Lung microvascular endothelial cell (primary cell): Measurements from ENCODE around the gene GAMT. TPM values are rescaled to one million over a fixed set of nuclear protein-coding genes. Genes with fewer than 3 reads are reported as not detected.

Experiments
- DNase-seq, 2 donors: peaks; one replicate each; pipeline versions ENCODE4 v3.0.0 to v3.0.0-alpha.2; 2010; ENCODE audit warnings: low read depth in 2 of 2
- total RNA-seq: library from RNA; depleted of rRNA; stranded (reverse); fragments of >200 nt; gene quantifications from 2 replicates; pipeline ENCODE4 v1.2.1, GENCODE V29; 2014

GAMT gene
- total RNA-seq, 1 donor from 2014 or later, result 8.3 TPM

DNA sequence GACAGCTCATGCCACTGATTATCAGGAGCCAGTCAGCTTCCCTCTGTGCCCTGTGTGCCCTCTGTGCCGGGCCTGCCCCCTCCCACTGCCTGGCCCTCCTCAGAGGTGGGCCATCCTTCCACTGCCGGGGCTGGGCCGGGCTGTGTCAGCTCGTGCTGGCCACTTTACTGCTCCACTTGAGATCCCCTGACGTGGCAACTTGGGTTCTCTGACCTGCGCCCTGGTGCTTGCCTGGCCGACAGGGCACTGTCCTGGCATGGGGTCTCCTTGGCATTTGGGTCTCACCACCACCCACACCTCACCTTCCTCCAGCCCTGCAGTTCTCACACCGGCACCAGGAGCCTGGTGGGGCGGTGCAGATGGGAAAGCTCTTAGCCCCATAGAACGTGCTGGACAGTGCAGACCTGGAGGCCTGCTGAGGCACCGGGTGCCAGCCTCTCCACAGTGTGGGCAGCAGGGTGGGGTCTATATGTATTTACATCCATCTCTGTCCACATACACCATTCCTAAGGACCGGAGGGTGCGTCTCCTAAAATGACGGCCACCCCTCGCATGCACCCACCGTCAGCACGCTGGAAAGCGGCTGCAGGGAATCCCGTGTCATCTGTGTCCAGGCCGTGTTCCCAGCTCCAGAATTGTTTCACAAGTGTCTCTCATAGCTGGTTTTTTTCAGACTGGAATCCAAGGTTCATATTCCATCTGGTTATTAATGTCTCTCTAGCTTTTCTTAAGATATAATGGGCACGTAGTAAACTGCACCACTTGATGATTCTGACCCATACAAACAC lies 17.8 kb upstream of the GAMT start:
- no peak for DNase-seq

DNA sequence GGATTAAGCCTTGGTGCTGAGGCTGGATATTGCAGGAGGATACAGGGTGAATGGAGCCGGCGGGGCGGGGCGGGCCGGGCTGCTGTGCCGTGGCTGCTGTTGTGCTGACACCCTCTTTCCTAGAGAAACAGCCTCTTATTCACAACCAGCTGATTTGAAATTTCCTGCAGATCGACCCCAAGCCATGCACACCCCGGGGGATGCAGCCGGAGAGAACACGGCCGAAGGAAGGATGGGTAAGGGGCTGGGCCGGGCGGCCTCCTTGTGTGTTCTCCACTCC lies 17.1 kb upstream of the GAMT start:
- DNase-seq, result no peak

DNA sequence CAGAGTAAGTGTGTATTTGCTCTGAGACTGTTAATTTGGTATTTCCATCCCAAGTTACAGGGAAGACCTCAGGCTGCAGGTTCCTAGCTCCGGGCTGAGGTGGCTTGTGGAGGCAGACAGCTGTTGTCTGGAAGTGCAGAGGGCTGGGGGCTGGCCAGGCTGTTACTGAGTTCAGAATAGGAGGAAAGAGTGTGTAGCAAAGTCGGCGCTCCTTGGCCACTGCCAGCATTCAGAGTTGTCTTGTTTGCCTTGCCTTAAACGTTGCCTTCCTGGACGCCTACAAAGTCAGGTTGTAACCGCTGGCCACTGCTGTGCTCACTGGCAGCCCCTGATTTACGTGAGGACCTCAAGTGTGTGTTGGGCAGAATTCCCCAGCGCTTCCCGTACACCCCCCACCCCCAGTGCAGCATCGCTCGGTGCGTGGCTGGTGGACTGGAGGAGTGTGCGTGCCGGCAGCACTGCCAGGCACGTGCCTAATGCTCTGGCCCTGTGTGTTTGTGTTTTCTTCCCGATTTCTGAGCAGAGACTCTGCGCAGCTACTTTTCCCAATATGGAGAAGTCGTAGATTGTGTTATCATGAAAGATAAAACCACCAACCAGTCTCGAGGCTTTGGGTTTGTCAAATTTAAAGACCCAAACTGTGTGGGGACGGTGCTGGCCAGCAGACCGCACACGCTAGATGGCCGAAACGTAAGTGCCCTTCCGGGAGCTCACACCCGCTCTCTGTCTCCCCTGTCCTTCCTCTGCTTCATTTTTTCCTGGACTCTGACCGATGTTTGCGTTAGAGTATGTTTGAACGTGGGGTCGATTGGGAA lies 16.5 kb upstream of the GAMT start:
- DNase-seq, result no peak

DNA sequence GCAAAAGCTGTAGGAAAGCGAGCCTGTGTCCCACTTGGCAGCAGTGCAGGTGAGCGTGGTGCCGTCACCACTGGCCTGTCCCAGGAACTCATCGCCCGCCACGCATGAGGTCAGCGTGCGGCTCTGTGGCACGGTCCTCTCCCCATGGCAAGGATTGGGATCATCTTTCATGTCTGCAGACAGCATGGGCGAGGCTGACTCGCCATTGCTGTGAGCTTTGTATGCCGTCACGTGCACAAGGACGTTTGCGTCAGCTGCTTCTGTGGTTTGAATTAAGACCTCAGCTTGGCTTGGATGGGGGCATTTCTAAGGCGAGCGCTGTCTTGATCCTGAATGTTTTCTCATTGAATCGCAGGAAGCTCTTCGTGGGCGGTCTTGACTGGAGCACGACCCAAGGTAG lies 15.8 kb upstream of the GAMT start:
- no peak for DNase-seq

DNA sequence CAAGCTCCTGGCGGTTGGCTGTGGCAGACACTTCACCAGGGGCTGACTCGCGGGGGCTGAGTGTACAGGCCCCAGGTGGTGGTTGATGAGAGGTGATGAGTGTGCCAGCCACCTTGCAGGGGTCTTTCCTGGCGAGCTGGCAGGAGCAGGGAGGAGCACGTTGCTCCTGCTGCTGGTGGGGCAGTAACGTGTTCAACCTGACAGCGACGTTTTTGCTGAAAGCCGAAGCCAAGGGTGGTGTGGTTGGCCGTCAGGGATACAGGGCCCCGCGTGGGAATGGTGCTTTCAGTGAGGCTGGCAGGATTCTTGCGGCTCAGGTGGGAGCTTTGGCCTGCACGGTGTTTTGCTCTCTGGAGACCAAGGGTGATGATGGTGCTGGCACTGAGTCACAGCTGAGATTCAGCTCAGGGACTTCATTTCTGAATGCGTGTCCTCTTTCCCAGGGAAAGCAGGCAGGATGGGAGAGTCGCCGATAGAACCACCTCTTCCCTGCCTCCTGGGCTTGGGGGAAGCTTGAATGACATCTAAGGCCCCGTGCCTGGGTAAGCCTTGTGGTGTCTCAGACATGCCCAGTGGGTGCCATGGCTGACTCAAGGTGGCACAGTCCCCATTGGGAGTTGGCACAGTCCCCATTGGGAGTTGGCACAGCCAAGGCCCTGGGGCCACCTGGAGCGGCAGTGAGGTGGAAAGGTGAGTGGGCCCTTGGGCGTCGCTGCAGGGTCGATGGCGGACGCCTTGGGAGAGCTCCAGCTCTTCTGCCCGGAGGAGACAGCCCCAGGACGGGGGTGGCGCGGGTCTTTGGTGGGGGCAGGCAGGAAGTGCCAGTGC lies 14.9 kb upstream of the GAMT start:
- peak in 1 of 2 donors; percentile 30 for DNase-seq

DNA sequence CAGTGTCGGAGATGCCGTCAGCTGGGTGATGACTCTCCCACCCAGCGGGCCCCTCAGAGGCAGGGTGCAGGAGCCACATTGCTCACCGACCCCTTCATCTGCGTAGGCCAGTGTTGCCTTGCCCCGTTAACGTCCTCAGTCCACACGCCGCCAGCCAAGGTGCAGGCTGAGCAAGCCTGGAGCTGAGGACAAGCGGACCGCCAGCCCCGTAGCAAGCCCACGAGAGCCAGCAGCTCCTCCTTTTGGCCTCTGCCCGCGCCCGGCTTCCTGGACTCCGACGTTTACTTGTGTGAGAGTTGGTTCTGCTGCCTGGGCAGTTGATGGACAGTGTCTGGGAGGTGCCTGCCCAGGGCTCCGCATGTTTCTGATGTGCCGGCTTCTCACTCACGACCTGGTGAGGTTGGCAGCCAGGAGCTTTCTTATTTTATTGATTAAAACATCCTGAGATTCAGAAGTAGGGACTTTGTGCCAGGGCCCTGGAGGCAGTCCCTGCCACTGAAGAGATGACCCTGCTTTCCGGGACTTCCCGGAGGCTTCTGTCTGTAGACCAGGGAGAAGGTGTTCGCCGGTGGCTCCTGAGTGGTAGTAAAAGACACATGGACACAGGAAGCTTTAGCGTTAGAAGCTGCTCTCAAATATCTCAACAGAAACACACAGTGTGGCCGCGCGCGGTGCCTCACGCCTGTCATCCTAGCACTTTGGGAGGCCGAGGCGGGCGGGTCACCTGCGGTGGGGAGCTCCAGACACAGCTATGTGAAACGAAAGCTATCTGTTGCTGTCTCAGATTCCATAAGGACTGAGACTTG lies 11.9 kb upstream of the GAMT start:
- no peak for DNase-seq

DNA sequence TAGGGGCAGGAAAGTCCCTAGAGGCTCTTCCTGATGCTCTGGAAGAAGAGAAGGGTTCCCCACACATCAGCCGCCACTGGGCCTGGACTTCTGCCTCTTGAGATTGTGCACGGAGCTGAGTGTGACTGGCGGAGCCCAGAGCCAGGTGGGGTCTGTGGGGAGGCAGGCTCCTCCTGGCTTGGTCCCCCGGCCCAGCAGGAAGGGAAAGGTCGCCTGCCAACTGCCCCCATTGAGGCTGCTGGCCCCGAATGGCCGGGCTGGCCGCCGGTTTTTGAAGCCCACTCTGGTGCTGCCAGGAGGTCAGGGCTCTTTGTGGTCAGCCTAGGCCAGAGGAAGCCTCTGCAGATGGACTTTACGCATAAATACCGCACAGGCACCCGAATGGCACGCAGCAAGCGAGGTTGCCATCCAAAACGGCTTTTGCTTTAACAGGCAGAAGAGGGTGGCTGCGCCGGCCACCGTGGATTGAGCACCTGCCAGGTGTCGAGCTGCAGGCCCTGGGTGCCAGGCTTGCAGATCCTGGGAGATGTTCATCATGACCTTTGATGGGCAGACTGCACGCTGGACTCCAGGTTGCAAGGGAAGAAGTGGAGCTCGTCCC lies 11.1 kb upstream of the GAMT start:
- no peak for DNase-seq

DNA sequence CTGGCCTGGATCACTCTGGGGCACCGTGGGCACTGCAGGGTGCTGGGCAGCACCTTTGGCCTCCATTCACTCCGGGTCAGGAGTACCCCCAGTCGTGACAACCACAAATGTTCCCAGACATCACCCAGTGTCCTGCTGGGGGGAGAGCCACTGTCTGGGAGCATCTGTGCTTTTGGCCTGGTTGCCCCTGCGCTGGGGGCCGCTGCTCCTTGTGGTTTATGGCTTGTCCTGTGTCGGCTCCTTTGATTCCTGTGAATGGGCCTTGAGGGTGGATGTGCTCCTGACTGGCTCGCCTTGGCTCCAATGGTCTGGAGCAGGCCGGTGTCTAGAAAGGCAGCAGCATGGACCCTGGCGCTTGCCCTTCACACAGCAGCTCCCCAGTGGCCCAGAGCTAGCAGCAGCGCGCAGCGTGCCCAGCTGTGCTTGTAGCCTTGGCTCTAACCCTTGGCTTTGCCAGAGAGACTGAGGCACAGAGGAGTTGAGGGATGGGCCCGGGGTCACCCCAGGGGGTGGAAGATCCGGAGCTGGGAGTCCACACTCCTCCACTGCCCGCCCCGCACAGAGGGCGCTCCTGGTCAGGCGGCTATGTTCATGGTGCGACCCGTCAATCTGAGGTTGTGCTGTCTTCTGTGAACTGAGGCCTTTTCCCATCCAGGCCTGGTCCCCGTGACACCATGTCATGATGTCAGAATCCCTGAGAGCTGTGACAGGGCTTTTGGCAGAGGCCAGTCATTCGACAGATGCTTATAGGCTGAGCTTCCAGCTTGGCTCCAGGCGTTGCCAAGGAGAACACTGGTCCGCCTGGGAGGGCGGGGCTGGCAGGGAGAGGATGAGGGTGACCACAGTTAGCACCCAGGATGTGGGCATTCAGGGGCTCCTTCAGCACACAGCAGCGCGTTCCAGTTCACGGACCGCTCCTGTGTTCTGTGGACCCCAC lies 10.2 kb upstream of the GAMT start:
- DNase-seq, result no peak

DNA sequence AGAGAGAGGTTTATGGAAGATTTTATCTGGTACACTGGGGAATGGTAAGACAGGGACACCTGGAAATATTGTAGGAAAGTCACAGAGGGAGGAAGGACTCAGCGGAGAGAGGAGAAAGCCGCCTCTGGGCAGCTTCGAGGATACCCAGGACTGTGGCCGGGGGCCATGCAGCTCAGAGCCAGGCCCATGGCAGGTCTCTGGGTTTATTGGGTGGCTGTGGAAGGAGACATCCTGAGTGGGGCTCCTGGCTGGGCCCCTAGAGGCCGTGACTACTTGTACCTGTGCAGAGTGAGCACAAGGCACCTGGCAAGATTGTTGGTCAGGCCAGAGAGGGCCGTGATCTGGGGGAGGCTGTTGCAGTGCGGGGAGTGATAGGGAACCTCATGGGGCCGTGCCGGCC lies 9.4 kb upstream of the GAMT start:
- no peak for DNase-seq

DNA sequence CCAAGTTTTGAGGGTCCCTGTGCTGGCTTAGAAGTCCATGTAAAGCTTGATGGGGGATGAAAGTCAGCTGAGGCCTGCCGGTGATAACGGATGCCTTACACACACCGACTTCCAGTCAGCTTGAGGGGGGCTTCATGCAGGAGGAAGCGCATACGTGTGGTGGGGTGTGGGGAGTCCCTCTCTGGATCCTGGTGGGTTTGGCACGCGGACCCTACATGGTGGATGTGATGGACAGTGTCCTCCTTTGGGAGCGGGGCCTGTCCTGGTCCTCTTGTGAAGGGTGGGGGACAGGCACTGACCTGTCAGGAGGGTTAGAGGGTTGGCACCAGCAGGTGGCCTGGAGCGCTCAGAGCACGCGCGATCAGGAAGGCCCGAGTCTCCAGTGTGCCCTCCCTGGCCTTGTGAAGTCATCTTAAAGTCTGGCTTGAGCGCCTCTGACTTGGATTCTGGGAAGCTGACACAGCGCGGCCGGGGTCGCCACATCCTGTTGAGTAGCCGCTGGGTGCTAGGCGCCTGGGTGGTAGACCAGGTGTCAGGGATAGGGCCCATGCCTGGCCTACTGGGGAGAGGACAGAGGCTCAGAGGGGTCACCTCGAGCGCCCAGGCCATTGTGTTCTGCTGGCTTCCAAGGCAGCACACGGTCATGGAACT lies 8.9 kb upstream of the GAMT start:
- peak in 1 of 2 donors; percentile 62 for DNase-seq

DNA sequence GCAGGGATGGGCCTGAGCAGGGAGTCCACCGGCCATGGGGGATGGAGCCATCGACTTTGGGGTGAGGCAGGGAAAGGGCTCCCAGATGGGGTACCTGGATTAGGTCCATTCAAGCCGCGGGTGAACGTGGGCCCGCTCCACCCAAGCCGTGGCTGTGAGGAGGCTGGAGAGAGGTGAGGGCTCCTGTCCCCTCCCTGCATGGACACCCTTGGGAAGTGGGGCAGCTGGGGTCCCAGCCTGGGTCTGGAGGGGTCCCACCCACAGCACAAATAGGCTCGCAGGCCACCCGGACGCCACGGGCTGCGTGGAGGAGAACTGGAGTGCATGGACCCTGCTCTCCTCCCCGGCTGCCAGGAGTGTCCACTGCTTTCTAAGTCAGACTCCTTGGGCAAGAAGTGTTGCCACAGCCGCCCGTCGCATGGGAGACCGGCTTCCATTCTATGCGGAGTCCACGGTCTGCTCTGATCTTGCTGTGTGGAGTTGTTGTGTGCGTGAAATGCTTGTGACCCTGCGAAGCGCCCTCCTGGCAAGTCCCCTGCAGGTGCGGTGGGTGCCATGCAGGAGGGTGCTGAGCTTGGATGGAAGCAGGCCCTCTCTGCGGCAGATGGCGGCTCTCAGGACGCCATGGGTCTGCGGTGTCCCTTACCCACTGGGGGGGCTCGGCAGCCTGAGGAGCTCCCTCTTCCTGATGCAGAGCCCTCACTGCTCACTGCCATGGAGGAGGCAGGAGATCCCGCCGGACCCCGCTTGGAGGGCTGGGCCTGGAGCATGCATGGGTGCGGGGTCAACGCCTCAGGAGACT lies 8.1 kb upstream of the GAMT start:
- no peak for DNase-seq

DNA sequence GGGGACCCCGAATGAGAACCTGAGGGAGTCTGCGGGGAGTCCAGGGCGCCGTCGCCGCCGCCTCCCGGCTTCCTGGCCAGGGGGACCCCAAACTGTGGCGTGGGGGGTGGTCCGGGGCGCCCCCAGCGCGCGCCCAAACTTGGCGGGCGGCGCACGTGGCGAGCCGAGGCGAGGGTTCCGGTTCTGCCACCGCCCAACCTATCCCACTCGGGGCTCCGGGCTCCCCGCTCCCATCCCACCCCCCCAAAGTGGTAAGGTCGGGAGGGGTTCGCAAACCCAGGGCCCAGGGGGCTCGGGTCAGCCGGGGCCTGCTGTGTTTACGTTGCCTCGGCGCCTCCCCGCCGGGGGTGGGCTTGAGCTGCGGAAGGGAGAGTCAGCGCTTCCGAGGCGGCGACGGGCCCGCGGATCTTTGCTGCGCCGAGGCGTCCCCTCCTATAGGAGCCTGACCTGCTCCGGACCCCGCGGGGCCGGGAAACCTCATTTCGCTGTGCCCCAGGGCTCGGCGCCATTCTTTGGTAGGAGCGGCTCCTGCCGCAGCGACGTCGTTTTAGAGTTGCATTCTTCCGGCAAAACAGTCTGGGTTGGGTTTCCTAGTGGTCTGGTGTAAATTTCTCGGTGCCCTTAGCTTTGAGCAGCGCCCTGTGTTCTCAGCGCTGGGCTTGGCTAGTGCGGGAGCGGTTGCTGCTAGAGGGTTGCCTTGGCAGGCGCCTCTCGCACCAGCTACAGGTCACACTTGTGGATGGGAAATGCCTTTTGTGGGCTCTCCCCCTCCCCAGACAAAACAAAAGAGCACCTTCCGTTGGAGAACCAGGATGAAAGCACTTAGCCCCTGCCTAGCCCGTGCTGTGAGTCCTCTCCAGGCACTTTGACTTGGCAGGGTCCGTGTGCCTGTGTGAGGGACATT lies 7.2 kb upstream of the GAMT start:
- peak; percentile 60 to 80 for DNase-seq

DNA sequence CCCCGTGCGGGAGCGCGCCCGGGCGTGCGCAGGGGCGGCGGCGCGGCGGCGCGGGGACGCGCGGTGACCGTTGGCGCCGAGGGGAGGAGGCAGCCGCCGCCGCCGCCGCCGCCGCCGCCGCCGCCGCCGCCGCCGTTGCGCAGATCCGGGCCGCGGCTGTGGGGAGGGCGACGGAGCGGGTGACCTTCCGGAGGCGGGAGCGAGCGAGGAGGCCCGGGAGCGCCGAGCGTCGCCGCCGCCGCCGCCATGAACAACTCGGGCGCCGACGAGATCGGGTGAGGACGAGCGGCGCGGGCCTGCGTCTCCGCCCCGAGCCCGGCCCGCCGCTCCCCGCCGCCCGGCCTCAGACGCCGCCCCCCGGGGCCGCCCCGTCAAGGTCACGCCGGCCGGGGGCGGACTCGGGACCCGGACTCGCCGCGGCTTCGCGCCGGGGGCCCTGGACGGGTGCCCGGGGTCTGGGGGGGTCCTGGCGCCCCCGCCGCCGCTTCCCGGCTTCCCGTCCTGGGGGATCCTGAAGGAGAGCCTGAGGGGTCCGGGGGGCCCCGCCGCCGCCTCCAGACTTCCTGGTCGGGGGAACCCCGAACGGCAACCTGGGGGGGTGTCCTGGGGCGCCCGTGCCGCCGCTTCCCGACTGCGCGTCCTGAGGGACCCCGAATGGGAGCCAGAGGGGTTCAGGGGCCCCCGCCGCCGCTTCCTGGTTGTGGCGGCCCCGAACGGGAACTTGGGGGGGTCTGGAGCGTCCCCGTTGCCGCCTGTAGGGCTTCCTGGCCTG lies 6.4 kb upstream of the GAMT start, which contains the start of gene DAZAP1:
TSS of gene DAZAP1 (plus strand) at position 59 of the 772 bp plus-strand sequence. CDS start at position 247, 188 bp downstream.
- no peak for DNase-seq

DNA sequence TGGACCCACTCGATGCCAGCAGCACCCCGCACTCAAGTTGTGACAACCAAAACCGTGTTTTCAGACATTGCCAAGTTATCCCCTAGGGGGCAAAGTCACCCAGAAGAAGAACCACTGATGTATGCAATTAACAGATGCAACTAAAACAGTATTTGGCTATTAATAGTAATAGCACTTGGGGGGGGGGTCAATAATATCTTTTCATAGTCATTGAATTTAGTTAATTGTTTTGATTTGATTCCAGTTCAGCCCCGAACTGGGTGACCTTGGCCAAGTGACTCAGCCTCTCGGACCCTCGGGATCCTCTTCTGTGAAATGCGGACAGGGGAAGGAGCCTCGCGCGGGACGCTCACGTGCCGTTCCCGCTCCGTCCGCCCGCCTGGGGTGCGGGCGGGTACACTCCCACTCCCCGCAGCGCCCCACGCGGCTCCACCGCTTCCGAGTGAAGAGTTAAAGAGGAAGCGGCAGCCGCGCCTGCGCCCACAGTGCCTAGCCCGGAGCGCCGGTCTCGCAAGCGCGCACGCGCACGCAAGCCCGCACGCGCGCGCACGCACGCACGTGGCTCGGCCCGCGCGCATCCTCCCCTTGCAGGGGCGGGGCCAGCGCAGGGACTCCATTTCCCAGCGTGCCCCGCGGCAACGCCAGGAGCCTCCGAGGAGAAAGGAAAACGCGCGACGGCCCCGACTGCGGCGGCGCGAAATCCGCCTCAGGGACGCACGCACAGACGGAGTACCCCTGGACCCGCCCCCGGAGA lies 5.6 kb upstream of the GAMT start:
- DNase-seq, result peak; percentile 99

DNA sequence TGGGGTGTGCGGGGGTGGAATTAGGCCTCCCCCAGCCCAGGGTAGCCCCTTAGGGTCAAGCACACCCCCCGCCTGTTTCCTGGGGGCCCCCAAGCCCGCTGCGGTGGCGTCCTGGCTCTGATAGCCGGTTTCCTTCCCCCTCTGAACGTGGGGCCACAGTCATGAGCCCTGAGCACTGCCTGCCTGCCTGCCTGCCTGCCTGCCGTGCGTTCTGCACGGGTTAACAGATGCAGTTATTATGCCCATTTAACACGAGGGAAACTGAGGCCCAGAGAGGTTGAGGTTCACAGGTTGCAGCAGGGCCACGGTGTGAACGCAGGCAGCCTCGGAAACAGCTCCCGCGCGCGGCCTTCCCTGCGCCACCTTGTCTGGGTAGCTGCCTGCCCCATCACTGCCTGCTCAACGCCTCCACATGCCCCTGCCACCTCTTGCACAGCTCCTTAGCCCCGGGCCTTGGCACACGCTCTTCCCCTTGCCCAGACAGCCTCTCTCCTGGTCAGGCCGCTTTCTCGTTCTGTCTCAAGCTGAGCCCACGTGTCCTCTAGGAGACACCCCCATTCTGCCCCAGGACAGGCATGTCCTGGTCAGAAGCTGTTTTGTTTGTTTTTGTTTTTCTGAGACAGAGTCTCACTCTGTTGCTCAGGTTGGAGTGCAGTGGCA lies 1.2 kb upstream of the GAMT start:
- no peak for DNase-seq
